Gastrocnemius medialis (tissue), 4 donors: ENCODE results near the gene IPCEF1. TPM values are rescaled to one million over a fixed set of nuclear protein-coding genes. Genes with fewer than 3 reads are reported as not detected.

ENCODE experiments used
- ATAC-seq, 2 donors: fragments of 150-250 bp; one replicate each; pipeline ENCODE4 v1.9.1; 2016
- DNase-seq, 2 donors: peaks; one replicate each; pipeline ENCODE4 v3.0.0-alpha.2; 2019
- H3K27ac ChIP-seq, 4 donors: fragments of 200-600 bp; sonication (generic); 1 replicate in 1 of 4; 2 replicates in 3 of 4; pipeline ENCODE4 v1.5.1; 2016 to 2018; ENCODE audit warnings: mild to moderate bottlenecking in 2 of 4, moderate library complexity in 1 of 4
- H3K27me3 ChIP-seq, 3 donors: fragments of 200-600 bp; sonication (generic) in 2 of 3; 1 replicate in 1 of 3; 2 replicates in 2 of 3; pipeline versions ENCODE4 v1.5.1 to v1.6.0; 2016 to 2019; ENCODE audit warnings: mild to moderate bottlenecking in 1 of 3, moderate library complexity in 1 of 3
- H3K36me3 ChIP-seq, 2 donors: fragments of 200-600 bp; sonication (generic) in 1 of 2; one replicate each; pipeline ENCODE4 v1.5.1; 2017 to 2018
- H3K4me1 ChIP-seq, 2 donors: fragments of 200-600 bp; sonication (generic) in 1 of 2; one replicate each; pipeline ENCODE4 v1.5.1; 2016 to 2017; ENCODE audit warnings: mild to moderate bottlenecking in 2 of 2
- H3K4me3 ChIP-seq, 4 donors: fragments of 200-600 bp; sonication (generic) in 3 of 4; 1 replicate in 1 of 4; 2 replicates in 3 of 4; pipeline ENCODE4 v1.5.1; 2016 to 2019; ENCODE audit warnings: mild to moderate bottlenecking in 2 of 4
- H3K9me3 ChIP-seq, 3 donors: fragments of 200-600 bp; sonication (generic) in 2 of 3; 1 replicate in 1 of 3; 2 replicates in 2 of 3; pipeline ENCODE4 v1.5.1; 2016 to 2019
- POLR2A ChIP-seq, 2 donors: fragments of 450-650 bp; IDR thresholded peaks; one replicate each; pipeline ENCODE4 v1.6.1; 2017; ENCODE audit warnings: antibody characterized with exemption in 2 of 2, mild to moderate bottlenecking in 2 of 2, moderate library complexity in 2 of 2
- in situ Hi-C, 4 donors: fragments of 200-750 bp; cut with MboI; loops; one replicate each; pipeline versions ENCODE4 v1.15.0 to v1.8.0; 2017; ENCODE audit warnings: low sequenced_read_pairs in 4 of 4
- intact Hi-C: fragments of 100-400 bp; cut with DNase I; formaldehyde crosslinking; loops from one replicate; pipeline ENCODE4 v1.15.1; 2023; ENCODE audit warnings: low total_unique reads
- total RNA-seq, 4 donors: library from RNA; depleted of rRNA; stranded (reverse); fragments of >200 nt; gene quantifications; one replicate each; pipeline versions ENCODE4 v1.1.0 to v1.2.3, GENCODE V29; 2016
- TF ChIP-seq, protein P1 (sequence below), 5 experiments: fragments of 450-650 bp in 3 of 5; fragments of 200-600 bp in 2 of 5; sonication (generic) in 2 of 5; IDR thresholded peaks in 4 of 5; conservative IDR thresholded peaks in 1 of 5; 1 replicate in 4 of 5; 2 replicates in 1 of 5; pipeline ENCODE4 v1.5.1; 2016 to 2019; ENCODE audit warnings: antibody characterized with exemption in 5 of 5, mild to moderate bottlenecking in 3 of 5, moderate library complexity in 3 of 5

IPCEF1 gene
- total RNA-seq, 4 donors from 2014 or later = 0.24 to 0.85 TPM; not detected in 2

DNA sequence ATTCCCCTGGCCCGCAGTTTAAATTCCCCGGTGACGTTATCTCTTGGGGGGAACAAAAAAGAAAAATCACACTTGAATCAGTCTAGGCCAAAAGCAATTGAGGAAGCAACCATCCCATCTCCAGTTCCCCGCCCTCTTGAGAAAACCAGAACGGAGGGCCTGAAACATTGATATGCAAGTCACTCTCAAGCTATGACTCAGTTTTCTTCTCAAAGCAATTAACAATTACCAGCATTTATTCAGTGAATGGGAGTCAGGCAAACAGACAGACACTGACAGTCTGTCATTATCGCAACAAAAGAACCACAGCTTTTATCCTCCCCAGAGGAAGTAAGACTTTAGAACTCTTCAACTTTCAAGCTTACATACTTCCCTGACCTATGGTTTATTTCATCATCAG is 216.7 kb downstream of the IPCEF1 start:
- TF ChIP-seq, protein P1, sequence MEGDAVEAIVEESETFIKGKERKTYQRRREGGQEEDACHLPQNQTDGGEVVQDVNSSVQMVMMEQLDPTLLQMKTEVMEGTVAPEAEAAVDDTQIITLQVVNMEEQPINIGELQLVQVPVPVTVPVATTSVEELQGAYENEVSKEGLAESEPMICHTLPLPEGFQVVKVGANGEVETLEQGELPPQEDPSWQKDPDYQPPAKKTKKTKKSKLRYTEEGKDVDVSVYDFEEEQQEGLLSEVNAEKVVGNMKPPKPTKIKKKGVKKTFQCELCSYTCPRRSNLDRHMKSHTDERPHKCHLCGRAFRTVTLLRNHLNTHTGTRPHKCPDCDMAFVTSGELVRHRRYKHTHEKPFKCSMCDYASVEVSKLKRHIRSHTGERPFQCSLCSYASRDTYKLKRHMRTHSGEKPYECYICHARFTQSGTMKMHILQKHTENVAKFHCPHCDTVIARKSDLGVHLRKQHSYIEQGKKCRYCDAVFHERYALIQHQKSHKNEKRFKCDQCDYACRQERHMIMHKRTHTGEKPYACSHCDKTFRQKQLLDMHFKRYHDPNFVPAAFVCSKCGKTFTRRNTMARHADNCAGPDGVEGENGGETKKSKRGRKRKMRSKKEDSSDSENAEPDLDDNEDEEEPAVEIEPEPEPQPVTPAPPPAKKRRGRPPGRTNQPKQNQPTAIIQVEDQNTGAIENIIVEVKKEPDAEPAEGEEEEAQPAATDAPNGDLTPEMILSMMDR (IDR thresholded peaks at IDR 0.05 in 4 of 5, conservative IDR thresholded peaks at IDR 0.05 in 1 of 5) = no peak
- no peak for TF ChIP-seq POLR2A (IDR thresholded peaks at IDR 0.05)
- DNase-seq (no peak), ATAC-seq (no peak)
- H3K27me3 ChIP-seq = no peaks in the 10 kb centered on the region
- no peak overlapping the region for H3K27ac ChIP-seq
- H3K4me1 ChIP-seq = no peaks in the 10 kb centered on the region
- intact Hi-C loops = no loop called here
- no peak overlapping the region for H3K4me3 ChIP-seq
- in situ Hi-C loops = no loop called here
- H3K36me3 ChIP-seq = no peaks in the 10 kb centered on the region
- no peaks in the 10 kb centered on the region for H3K9me3 ChIP-seq

DNA sequence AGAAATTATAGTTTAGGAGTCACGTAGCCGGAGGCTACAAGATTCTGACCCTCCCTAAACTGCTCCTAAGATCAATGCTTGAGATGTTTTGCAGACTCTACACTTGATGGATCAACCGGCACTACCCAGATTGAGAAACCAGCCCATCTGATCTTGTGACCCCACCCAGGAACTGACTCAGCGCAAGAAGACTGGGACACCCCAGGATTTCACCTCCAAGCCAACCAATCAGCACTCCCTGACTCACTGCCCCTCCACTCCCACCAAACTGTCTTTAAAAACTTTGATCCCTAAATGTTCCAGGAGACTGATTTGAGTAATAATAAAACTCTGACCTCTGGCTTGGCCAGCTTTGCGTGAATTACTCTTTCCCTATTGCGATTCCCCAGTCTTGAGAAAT is 217.8 kb downstream of the IPCEF1 start:
- in situ Hi-C loops = no loop called here

DNA sequence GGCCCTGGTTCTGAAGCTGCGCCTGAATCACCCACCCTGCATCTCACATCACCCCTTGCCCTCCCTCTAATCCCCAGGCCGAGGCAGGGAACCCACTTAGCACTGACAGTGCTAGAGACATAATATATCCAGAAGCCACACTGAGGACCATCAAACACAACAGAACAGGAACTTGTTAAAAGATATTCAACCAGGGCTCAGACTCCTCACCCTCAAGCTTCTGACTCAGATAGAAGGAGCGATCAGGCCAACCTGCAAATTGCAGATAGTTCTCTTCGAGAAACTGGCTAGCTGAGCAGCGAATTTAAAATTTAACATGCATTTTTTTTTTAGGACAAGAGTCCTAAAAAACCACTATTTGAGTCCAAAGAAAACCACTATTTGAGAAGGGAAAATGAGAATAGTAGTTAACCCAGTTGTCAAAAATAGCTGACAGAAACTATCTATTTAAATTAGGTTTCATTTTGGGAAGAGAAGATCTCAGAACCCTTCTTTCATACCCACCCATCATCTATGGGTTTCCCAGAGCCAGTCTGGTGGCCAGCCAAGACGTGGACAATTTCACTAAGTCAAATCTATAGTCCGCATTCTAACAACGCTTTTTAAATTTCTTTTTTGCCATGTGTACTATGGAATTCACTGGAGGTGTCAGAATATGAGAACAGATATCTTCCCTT is 222.0 kb downstream of the IPCEF1 start:
- H3K27me3 ChIP-seq = no peaks in the 10 kb centered on the region
- TF ChIP-seq POLR2A (IDR thresholded peaks at IDR 0.05) = no peak
- TF ChIP-seq, protein P1 (IDR thresholded peaks at IDR 0.05 in 4 of 5, conservative IDR thresholded peaks at IDR 0.05 in 1 of 5) = no peak
- intact Hi-C loops (no loop called here), in situ Hi-C loops (no loop called here)
- DNase-seq (no peak), ATAC-seq (no peak)
- no peak overlapping the region for H3K27ac ChIP-seq
- no peaks in the 10 kb centered on the region for H3K4me1 ChIP-seq
- H3K4me3 ChIP-seq = no peak overlapping the region
- H3K9me3 ChIP-seq = no peaks in the 10 kb centered on the region
- H3K36me3 ChIP-seq = no peaks in the 10 kb centered on the region

More for the DNA sequence above, 217.8 kb downstream of the IPCEF1 start:
- DNase-seq (no peak), ATAC-seq (no peak)
- TF ChIP-seq, protein P1 (IDR thresholded peaks at IDR 0.05 in 4 of 5, conservative IDR thresholded peaks at IDR 0.05 in 1 of 5) = no peak
- no peak for TF ChIP-seq POLR2A (IDR thresholded peaks at IDR 0.05)
- intact Hi-C loops = no loop called here
- Histone ChIP-seq H3K4me3 (no peak overlapping the region), H3K36me3 (no peaks in the 10 kb centered on the region), H3K27ac (no peak overlapping the region), H3K4me1 (no peaks in the 10 kb centered on the region), H3K9me3 (no peaks in the 10 kb centered on the region), H3K27me3 (no peaks in the 10 kb centered on the region)

DNA sequence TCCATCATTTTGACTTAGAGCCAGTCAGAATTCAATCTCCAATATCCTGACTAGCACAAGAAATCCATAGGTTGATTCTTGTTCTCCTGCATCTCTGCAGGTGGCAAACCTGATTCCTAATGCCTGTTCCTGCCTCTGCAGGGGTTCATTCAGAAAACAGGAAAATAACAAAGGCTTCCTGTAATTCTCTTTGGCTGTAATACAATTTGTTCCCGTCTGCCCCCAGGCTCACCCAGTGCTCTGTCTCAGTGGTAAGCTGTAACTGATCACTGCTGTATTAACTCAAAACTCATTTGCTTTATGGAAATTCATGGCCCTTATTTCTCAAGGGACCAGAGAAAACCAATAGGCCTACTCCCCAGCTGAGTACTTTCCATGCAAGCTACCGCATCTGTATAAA is 228.9 kb downstream of the IPCEF1 start:
- Histone ChIP-seq H3K9me3 (no peaks in the 10 kb centered on the region), H3K36me3 (no peaks in the 10 kb centered on the region), H3K4me3 (no peak overlapping the region), H3K27me3 (no peaks in the 10 kb centered on the region), H3K4me1 (no peaks in the 10 kb centered on the region), H3K27ac (no peak overlapping the region)
- intact Hi-C loops = no loop called here
- TF ChIP-seq, protein P1 (IDR thresholded peaks at IDR 0.05 in 4 of 5, conservative IDR thresholded peaks at IDR 0.05 in 1 of 5) = no peak
- no peak for TF ChIP-seq POLR2A (IDR thresholded peaks at IDR 0.05)
- no peak for ATAC-seq
- DNase-seq = no peak
- in situ Hi-C loops = no loop called here

DNA sequence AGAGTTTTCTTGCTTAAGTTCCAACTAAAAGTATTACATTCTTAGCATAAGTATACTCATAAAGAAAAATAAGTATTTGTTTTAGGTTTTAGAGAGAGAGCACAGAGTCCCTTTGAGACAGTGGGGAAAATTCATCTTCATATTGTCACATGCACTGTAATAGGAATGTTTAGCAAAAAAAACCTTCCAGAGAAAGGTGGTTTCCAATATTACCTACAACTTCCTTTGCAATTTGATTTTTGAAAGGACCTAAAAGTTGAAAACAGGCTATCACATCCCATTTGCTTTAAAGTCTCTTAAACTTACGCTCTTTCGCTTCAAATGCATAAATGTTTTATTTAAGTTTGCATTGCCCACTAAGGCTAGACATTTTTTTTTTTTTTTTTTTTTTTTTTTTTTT is 231.2 kb downstream of the IPCEF1 start:
- Histone ChIP-seq H3K27ac (no peak overlapping the region), H3K4me1 (no peaks in the 10 kb centered on the region), H3K4me3 (no peak overlapping the region), H3K27me3 (no peaks in the 10 kb centered on the region), H3K9me3 (no peaks in the 10 kb centered on the region), H3K36me3 (no peaks in the 10 kb centered on the region)
- DNase-seq (no peak), ATAC-seq (no peak)
- in situ Hi-C loops (no loop called here), intact Hi-C loops (no loop called here)
- TF ChIP-seq, protein P1 (IDR thresholded peaks at IDR 0.05 in 4 of 5, conservative IDR thresholded peaks at IDR 0.05 in 1 of 5) = no peak
- no peak for TF ChIP-seq POLR2A (IDR thresholded peaks at IDR 0.05)
